Glomerular endothelial cell (primary cell): ENCODE data around the gene GRAMD1A. TPM values are rescaled to one million over a fixed set of nuclear protein-coding genes. Genes with fewer than 3 reads are reported as not detected.

Source experiments
- DNase-seq: peaks from one replicate; pipeline ENCODE4 v3.0.0-alpha.2; 2011; ENCODE audit warnings: low read depth, low spot score; ENCODE audit errors: extremely low read depth
- total RNA-seq: library from RNA; depleted of rRNA; stranded (reverse); fragments of >200 nt; gene quantifications from 2 replicates; pipeline ENCODE4 v1.2.3, GENCODE V29; 2015

The GRAMD1A gene
- total RNA-seq, 1 donor from 2014 or later, result 127 TPM

DNA sequence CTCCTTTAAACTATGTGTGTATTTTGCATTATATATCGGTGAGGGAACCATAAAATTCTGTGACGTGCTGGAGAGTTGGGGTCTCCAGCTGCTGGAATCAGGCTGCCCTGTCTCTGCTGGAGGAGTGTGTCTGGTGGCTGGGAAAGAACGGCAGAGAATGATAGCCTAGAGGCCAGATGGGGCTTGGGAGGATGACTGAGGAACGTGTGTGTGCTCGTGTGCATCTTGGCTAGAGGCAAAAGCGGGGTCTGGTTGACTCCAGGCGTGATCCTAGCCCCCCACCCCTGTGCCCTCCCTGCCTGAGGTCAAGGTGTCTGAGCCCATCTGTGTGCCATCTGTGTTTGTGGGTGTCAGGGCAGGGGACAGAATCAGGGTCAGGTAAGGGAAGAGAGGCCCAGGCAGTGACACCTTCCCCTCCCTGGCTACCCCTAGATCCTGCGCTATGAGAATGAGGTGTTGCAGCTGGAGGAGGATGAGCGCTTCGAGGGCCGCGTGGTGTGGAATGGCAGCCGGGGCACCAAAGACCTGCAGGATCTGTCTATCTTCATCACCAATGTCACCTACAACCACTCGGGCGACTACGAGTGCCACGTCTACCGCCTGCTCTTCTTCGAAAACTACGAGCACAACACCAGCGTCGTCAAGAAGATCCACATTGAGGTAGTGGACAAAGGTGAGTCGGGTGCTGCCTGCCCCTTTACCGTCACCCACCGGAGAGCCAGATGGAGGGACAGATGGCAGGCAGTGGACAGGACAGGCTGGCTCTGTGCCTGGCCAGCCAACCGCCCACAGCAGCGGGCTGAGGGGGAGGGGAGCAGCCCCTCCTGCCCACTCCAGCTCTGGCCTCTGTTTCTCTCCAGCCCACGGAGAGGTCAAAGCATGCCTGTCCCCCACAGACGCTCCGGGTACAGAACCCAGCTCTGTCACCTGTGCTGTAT, 33.2 kb downstream of the GRAMD1A start:
- no peak for DNase-seq

DNA sequence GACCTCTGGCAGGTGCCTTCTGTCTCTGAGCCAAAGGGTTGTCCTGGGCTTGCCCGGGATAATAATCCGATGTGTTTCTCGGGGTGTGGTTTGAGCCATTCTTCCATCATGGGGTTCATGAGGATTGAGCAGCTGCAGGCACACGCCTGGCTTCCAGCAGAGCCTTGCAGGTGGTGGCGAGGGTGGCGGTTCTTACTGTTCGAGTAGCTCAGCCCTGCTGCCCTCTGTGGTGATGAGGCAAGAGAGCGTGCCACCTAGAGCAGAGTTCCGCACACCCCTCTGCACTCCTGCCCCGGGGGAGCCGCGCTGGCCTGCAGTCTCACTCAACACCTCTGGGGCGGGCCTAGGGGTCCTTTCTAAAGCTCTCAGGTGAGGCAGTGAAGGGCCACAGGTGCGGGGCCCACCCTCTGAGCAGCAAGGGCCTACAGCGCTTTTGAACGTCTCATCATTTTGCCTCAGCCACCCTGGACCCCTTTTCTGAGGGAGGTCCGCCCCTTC, 33.9 kb downstream of the GRAMD1A start:
- no peak for DNase-seq

DNA sequence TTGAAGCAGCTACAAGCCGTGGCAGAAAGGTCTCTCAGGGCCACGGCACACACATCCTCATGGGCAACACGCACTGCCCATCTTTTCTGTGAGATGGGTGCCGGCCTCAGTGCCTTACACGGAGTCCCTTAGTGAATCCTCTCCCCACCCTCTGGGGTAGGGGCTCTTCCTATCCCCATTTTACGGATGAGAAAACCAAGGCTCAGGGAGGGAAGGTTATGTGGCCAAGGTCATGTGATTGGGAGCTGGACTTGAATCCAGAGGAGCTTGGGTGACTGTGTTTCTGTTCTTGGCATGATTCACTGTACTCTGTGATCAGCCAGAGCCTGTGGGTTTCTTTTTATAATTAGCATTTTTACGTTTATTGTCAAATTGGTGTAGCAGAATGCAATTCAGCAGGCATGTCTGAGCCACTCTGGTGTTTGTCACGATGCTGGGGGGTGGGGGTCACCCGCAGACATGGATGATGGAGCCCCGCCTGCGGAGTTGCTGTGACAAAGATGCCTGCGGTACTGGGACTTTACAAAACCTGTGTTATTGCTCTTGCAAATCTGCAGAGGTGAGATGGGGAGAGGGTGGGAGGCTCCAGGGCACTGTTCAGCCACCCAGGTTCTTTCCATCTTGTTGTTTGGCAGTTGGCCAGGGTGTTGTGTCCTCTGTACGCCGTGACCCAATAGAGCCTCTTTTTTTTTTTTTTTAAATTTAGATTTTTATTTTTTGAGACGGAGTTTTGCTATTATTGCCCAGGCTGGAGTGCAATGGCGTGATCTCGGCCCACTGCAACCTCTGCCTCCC, 34.7 kb downstream of the GRAMD1A start:
- DNase-seq, result no peak

DNA sequence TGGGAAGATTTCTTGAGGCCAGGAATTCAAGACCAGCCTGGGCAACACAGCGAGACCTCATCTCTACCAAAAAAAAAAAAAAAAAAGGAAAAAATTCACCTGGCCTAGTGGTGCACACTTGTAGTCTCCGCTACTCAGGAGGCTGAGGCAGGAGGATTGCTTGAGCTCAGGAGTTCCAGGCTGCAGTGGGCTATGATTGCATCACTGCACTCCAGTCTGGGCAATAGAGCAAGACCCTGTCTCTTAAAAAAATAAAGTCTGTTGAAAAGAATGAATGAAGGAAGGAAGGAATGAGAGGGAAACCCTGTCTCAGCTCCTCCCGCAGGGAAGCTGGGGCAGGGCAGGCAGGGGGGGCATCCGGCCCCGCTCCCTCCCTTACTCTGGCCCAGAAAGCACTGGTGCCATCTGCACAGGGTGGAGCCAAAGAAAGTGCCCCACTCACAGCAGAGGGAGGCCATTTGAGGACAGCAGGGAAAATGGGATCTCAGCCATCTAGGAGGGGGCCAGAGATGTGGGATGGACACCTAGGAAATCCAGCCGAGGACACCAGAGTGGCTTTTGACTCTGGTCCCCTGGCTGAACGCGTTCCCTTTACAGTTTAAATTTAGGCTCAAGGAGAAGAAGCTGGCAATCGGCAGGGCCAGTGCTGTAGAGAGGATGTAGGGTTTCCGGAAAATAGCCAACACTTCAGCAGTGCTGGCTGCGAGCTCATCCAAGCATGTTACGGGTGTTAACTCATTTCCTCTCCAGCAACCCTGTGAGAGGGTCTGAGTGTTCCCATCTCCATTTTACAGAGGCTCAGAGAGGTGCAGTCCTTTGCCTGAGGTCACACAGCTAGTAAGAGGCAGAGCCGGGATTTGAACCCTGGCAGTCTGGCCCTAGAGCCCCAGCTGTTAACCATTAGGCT, 37.8 kb downstream of the GRAMD1A start:
- DNase-seq, result no peak

DNA sequence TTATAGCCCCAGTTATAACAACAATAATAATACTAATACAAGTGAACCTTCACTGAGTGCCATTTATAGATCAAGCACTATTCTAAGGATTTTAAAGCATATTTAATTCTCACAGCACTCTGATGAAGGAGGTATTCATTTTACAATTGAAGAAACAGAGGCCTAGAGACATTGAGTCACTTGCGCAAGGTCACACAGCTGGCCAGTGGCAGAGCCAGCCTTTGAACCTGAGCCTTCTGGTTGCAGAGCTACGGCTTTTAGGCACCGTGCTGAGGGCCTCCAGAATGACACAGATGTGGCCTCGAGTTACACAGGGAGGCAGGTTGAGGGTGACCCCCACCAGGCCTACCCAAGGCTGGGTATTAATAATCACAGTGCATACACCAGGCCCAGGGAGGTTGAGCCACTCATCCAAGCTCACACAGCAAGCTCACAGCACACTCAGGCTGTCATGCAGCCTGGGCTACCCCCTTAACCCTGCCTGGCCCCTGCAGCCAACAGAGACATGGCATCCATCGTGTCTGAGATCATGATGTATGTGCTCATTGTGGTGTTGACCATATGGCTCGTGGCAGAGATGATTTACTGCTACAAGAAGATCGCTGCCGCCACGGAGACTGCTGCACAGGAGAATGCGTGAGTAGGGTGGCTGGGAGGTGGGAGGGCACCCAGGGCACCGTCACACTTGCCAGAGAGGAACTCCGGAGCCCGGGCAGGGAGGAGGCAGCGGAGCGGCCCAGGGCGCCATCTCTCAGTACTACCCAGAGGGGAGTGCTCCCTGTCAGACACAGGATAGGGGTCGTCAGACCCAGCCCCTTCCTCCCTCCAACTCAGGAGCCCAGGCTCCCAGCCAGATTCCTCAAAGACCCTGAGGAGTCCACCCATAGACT, 38.7 kb downstream of the GRAMD1A start:
- no peak for DNase-seq

DNA sequence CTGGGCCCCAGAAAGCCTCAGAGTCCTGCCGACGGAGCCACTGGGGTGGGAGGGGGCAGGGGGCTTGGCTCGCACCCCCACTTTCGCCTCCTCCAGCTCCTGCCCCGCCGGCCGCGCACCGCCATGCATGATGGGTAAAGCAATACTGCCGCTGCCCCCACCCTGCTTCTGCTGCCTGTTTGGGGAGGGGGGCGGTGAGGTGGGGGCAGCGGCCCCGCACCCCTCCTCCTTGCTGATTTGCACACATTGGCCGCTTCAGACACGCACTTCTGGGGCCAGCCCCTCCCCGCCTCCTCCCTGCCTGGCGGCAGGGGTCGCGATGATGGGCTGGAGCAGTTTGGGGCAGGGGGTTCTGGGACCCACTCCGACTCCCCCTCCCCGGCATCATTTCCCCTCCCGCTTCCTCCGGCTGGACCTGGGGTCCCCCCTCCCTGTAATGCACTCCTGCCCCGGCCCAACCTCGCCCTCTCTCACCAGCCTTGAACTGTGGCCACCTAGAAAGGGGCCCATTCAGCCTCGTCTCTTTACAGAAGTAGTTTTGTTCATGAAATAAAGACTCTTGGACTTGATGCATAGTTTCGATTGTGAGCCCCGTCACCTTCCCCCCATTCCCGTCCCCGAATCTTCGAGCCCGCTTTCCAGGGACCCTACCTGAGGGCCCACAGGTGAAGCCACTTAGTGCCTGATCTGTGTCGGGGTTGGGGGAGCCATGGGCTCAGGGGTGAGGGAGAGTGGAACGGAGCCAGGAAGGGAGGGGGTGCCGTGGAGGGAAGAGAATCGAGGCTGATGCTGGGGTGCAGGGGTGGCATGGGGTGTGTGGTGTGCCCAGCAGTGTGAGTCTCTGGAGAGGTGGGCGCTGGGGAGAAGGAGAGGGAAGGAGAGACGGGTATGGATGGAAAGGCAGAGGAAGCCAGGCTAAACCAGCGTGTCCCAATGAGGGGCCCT, 40.0 kb downstream of the GRAMD1A start:
- no peak for DNase-seq

DNA sequence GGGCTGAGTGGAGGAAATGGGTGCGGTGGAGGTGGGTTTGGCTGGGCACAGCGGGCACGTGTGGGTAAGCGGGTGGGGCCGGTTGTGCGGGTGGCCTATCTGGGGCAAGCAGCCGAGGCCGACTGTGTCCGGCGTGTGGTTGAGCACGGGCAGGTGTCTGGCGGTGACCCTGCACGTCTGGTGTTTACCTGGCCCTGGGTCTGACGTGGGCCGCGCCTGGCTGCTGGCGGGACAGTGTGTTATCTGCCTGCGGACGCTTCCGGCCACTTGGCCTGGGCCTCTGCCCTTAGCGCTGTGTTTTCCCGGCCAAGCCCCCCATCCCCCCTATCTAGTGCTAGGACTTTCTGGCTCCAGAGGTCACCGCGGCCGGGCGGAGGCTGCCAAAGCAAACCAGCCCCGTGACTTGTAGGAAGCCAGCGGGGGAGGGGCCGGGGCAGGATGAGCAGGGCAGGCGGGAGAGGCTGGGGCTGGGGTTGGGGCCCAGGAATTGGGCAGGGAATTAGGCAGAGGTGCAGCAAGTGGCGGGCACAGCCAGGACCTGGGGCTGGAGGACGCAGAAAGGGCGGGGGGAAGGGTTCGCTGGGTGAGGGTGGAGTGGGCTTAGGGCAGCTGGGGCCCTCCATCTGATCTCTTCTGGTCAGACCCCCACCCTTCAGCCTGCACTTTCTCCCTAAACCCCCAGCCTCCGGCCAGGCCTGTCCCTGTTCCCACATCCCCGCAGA, 40.9 kb downstream of the GRAMD1A start:
- DNase-seq, result no peak

DNA sequence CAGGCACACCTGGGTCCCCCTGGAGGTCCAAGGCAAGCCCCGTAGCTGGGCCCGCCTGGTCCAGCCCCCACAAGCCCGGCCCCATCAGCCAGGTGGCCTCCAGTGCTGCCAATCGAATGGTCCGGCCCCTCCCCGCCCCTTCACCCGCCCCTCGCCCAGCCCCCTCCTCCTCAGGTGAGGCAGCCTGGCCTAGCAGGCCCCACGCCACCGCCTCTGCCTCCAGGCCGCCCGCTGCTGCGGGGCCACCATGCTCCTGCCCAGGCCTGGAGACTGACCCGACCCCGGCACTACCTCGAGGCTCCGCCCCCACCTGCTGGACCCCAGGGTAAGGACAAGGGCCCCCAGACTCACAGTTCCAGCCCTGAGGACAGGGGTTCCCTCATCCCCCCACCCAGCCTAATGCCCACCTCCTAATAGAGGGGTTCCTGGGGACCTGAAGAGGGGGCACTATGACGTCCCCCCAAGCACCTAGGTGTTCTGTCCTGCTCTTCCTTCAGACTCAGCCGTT, 41.5 kb downstream of the GRAMD1A start, which contains the start of gene HPN:
HPN (plus strand) TSS at position 174 of the 508 bp plus-strand sequence. CDS start 786 bp downstream, outside the sequence.
- DNase-seq, result no peak

DNA sequence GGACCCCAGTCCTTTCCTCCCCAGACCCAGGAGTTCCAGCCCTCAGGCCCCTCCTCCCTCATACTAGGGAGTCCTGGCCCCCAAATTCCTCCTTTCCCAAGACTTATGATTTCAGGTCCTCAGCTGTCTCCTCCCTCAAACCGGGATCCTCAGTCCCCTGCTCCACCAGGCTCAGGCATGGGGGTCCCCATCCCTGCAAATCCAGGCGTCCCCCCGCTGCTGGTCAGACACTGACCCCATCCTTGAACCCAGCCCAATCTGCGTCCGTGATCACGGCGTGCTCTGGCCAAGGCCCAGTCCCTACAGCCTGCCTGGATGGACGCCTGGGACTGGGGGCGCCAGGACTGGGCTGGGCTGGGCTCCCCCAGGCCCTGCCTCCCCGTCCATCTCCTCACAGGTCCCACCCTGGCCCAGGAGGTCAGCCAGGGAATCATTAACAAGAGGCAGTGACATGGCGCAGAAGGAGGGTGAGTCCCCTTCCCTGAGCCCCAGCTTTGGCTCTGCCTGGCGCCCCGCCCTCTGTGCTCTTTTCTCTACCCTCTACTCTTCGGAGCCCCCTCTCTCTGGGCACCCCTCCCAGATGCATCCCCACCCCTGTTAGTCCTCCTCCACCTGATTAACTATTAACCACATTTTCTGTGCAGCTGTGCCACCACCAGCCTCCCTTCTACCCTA, 42.1 kb downstream of the GRAMD1A start:
- no peak for DNase-seq

DNA sequence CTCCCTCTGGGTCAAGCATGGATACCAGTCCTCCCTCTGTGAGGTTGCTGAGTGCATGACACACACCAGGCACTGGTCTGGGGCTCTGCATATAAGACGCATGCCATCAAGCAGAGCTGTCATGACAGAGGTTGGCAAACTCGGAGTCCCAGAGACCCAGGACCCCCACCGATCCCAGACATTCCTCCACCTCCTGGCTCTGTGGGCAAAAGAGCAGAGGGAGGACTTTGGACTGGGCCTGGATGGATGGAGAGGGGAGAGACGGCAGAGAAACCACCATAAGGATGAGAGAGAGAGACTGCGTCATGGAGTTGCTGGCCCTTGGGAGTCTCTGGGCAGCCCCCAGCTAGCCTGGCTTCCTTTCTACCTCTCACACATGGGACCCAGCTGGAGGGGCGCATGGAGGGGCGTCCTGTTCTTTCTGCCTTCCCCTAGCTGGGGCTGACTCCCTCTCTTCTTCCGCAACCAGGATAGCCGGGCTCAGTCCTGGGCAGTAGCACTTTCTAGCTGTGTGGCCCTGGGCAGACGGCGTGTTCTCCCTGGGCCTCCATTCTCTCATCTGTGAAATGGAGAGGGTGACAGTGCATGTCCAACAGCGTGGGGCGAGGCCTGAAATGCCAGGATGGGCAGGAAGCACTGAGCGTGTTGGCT, 43.0 kb downstream of the GRAMD1A start:
- DNase-seq, result no peak

DNA sequence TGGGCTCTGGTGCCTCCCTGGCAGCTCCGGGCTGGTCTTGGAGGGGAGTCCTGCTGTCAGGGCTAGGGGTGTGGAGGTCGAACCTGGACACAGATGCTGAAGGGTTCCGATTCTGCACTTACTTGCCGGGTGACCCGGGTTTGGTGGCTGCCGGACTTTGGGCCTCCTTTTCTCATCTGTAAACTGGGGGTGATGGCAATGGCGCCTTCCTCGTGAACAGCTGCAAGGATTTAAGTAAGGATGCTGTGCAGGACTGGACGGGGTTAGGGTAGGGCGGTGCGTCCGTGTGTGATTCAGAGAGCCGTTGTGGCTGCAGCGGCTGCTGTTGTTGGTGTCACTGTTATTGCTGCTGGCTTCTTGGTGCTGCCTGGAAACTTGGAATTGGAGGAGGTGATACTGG, 43.8 kb downstream of the GRAMD1A start:
- no peak for DNase-seq

DNA sequence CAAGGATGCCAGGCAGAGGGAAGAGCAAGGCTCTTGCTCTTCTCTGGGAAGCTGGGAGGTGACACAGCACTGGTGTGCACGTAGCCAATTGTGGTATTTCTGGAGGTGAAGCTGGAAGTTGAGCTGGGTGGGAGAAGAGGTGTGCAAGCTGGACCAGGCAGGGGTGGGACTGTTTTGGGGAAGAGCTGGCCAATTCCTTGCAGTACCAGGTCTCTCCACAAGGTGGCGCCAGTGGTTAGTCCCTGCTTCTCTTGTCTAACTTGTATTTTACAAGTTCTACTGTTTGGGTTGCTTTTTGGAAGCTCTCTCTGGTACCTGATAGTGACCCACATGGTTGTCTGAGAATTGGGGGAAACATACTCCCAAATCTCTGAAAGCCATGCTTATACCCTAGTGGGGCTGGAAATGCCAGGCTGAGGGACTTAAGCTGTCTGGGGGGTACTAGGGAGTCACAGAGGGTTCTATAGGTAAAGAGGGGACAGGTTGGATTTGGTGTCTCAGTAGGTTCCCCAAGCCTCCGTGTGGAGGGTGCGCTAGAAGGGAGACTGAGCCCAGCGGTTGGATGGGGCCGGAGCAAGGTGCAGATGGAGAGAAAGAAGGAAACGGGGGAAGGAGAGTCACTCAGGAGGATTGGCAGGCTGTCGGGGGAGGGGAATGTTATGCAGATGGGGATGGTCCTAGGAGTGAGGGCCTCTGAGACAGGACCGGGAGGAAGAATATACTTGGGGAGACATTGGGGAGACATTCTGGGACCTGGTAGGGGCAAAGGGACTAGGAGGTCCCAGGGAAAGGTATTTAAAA, 44.4 kb downstream of the GRAMD1A start:
- no peak for DNase-seq

DNA sequence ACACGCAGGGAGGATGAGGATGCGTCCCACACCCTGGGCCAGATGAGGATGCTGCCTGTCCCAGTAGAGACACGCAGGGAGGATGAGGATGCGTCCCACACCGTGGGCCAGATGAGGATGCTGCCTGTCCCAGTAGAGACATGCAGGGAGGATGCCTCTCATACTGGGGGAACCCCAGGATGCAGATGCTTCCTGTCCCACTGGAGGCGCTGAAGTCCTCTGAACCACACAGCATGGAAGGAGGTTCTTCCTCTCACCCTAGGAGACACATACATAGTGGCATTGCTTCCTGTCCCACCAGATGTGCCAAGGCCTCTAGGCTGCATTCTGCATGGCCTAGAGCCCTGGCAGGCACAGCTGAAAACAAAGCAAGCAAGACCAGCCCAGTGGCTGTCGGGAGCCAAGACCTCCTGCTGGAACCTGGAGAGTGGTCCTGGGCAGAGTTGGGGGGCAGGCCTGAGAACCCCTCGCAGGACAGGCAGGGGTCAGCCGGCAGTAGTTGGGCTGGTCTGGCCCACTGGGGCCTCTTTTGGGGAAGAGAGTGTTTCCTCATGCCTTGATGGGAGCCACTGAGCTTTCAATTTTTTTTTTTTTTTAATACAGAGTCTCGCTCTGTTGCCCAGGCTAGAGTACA, 45.7 kb downstream of the GRAMD1A start:
- DNase-seq, result no peak

DNA sequence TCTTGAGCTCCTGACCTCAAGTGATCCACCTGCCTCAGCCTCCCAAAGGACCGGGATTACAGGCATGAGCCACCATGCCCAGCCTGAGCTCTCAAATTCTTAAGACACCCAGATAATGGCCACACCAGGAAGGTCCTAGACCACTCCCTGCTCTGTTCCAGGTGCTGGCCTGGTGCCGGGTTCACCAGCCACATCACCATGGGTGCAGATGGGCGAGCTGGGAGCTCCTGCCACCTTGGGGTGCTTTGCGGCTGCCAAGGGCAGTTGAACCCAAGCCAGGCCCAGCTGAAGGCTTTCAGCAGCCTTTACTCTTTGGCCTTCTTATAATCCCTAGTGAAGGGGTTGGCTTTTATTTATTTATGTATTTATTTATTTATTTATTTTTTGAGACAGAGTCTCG, 46.3 kb downstream of the GRAMD1A start:
- DNase-seq, result no peak

DNA sequence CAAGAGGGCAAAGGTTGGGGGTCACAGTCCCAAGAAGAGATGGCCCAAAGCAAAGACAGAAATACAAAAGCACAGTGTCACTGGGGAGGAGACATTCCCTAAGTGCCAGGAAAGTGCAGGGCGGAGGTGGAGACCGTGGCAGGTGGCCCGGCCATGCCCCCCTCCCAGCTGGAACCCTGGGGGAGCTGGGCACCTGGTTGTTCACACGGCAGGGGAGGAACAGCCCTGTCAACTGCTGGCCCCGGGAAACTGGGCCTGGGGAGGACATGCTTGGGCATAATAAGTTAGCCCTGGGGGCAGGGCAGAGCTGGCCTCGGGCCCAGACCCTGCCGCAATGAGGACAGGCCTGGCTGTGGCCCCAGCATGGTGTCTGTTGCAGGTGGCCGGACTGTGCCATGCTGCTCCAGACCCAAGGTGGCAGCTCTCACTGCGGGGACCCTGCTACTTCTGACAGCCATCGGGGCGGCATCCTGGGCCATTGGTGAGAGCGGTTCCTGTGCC, 48.8 kb downstream of the GRAMD1A start:
- no peak for DNase-seq
